Measurements from ENCODE around the gene MATN1. TPM values are rescaled to one million over a fixed set of nuclear protein-coding genes. Genes with fewer than 3 reads are reported as not detected.

The MATN1 gene
- total and polyA plus RNA-seq, 12 donors: not detected

DNA sequence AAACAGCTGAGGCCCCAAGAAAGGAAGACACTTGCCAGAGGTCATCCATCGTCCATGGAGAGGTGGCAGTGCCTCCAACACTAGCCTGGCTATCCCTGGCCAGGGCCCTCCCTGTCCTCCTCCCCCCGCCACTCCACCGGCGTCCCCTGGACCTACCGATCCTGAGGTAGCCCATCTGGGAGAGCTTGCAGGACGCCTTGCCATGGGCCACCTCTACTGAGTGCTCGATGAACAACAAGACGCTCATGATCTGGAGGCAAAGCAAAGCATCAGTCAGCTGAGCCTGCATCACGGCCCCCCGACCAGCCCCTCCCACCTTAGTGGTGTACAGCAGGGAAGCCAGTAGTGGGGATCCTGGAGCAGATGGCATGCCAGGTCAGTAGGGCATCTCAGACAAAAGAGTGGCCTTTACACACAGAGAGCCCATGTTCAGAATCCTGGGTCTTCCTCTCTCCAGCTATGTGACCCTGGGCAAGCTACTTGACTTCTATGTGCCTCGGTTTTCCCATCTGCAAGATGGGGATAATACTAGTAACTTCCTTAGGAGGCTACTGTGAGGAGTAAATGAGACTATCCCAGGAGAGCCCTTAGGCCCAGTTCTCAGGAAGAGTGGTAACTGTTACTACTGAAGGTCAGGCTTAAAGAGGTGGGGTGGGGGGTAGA, 19.0 kb upstream of the MATN1 start:
- no peak overlapping the region for H3K4me3 ChIP-seq
- H3K36me3 ChIP-seq: peaks cover 0 to 67% (median 0%) of the 10 kb centered on the region in 9 donors
- peaks cover 0 to 5% (median 0%) of the 10 kb centered on the region in 7 donors for H3K27me3 ChIP-seq
- intact Hi-C loops (cut with DNase I): no loop called here
- ATAC-seq (no peak), DNase-seq (no peak)
- H3K27ac ChIP-seq: no peak overlapping the region
- no peak for TF ChIP-seq CTCF (IDR thresholded peaks at IDR 0.05)
- H3K9me3 ChIP-seq: no peaks in the 10 kb centered on the region
- H3K4me1 ChIP-seq: peaks cover 0 to 69% (median 0%) of the 10 kb centered on the region in 9 donors
- 80 to 86% methylated on average over 11 of the region's 11 CpGs for WGBS, 2 donors

- intact Hi-C loops (cut with DNase I): no loop called here
- 62 to 66% methylated on average over 12 of the region's 12 CpGs for WGBS, 2 donors
- no peak for TF ChIP-seq CTCF (IDR thresholded peaks at IDR 0.05)
- DNase-seq (no peak), ATAC-seq (no peak)
- Histone ChIP-seq H3K27ac (peak overlapping the region in 1 of 10 donors; percentile 57), H3K36me3 (peaks cover 0 to 71% (median 0%) of the 10 kb centered on the region in 9 donors), H3K4me1 (peaks cover 0 to 58% (median 0%) of the 10 kb centered on the region in 9 donors), H3K9me3 (no peaks in the 10 kb centered on the region), H3K27me3 (peaks cover 0 to 5% (median 0%) of the 10 kb centered on the region in 7 donors), H3K4me3 (no peak overlapping the region)
Observed at GRCh38 chr1:30741239-30741894, 18.0 kb upstream of the MATN1 start.

DNA sequence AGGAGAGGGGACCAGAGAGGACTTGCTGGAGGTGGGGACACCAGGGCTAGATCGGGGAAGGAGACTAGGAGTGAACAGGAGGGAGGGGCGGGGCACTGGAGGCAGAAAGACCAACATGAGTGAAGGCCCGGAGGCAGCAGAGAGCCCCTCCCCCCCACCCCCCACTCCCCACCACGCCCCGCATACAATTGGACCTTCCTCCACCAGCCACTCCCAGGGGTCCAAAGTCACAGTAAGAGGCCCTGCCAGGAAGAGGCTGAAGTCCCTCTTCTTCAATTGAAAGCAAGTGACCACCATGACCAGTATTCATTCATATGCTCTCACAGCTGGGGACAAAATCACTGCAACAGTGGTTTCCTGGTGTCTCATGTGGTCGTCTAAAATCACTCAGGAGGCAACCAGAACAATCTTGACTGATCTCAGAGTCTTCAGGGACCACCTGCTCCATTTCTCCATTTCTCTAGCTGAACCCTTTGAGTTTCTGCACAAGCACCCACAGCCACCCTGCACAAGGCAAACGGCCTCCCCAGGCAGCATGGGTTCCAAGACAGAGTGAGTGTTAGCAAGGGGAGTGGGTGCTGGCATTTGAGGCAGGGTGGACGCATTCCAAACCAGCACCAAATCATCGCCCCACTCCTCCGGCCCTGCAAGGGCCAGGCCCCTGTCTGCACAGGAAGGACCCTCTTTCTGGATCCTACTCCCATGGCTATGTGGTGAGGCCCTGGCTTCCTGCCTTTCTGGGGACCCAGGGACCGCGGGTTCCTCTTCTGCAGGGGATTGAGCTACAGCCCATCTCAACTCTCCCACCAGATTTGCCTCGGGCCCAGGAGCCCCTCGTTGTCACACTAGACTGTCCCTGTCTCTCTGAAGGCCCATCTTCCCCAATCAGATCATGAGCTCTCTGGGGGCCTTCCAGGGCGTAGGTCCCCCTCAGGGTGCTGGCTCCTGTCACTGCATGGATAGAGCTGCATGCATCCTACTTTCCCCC, 17.2 kb upstream of the MATN1 start:
- Histone ChIP-seq H3K27ac (no peak overlapping the region), H3K27me3 (peaks cover 0 to 5% (median 0%) of the 10 kb centered on the region in 7 donors), H3K9me3 (no peaks in the 10 kb centered on the region), H3K4me1 (peaks cover 0 to 51% (median 0%) of the 10 kb centered on the region in 9 donors), H3K4me3 (no peak overlapping the region), H3K36me3 (peaks cover 0 to 78% (median 0%) of the 10 kb centered on the region in 9 donors)
- intact Hi-C loops (cut with DNase I): no loop called here
- ATAC-seq: no peak
- 76 to 79% methylated on average over 15 of the region's 15 CpGs for WGBS, 2 donors
- DNase-seq: no peak
- TF ChIP-seq CTCF (IDR thresholded peaks at IDR 0.05): no peak

- no peak for DNase-seq
Observed at GRCh38 chr1:30739601-30740000, 16.2 kb upstream of the MATN1 start.

More at GRCh38 chr1:30739601-30740000, 16.2 kb upstream of the MATN1 start:
- whole genome bisulfite sequencing, 2 donors: 84 to 88% methylated on average over 8 of the region's 8 CpGs
- no peaks in the 10 kb centered on the region for H3K9me3 ChIP-seq
- no peak overlapping the region for H3K27ac ChIP-seq
- peaks cover 0 to 87% (median 0%) of the 10 kb centered on the region in 9 donors for H3K36me3 ChIP-seq
- intact Hi-C loops (cut with DNase I): no loop called here
- H3K4me1 ChIP-seq: peaks cover 0 to 50% (median 0%) of the 10 kb centered on the region in 9 donors
- H3K4me3 ChIP-seq: no peak overlapping the region
- no peak for TF ChIP-seq CTCF (IDR thresholded peaks at IDR 0.05)
- H3K27me3 ChIP-seq: peaks cover 0 to 5% (median 0%) of the 10 kb centered on the region in 7 donors
- no peak for ATAC-seq
